ENCODE results near the gene ZBED3. TPM values are rescaled to one million over a fixed set of nuclear protein-coding genes. Genes with fewer than 3 reads are reported as not detected.

The ZBED3 gene
- total RNA-seq, 1 donor from 2014 or later = 15.2 TPM

Other genes starting within 250 kb of the ZBED3 start
- 4.3 TPM for gene S100Z, start 237.3 kb downstream of the ZBED3 start, total RNA-seq (ENCODE audit: insufficient read depth, low replicate concordance)
- gene CRHBP, start 134.2 kb downstream of the ZBED3 start, total RNA-seq (ENCODE audit: insufficient read depth, low replicate concordance) = 0.96 TPM
- gene AGGF1, start 56.9 kb downstream of the ZBED3 start, total RNA-seq (ENCODE audit: insufficient read depth, low replicate concordance) = 30.3 TPM
- 5.8 TPM for gene PDE8B, start 123.4 kb upstream of the ZBED3 start, total RNA-seq (ENCODE audit: insufficient read depth, low replicate concordance)